Measurements from ENCODE around the gene SLC36A1.

The SLC36A1 gene

DNA sequence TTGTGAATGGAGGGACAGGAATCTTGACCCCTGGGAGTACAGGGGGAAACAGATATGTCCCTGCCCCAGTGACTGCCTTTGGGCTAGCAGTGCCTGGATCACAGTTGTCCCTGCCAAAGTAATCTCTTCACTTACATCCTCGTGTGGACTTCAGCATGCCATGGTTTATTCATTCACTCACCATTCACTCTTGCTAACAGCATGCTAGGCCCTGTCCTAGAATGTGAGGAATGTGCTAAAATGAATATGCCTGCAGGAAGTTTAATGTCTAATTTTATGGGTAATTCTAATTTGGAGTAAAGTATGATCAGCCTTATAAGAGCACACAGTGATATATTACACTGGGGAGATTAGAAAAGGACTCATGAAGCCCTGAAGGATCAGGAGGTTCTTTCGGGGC lies 80.8 kb downstream of the SLC36A1 start:
- no peak overlapping the region for H3K18ac ChIP-seq (ENCODE audit: low read depth in 1 of 2, low read length in 2 of 2)
- H2BK5ac ChIP-seq (ENCODE audit: low read depth, low read length, poor library complexity, severe bottlenecking): no peak overlapping the region
- no peak overlapping the region for H2BK15ac ChIP-seq (ENCODE audit: low read depth, poor library complexity, severe bottlenecking)
- H2AFZ ChIP-seq (ENCODE audit: low read depth, low read length): no peak overlapping the region
- H3K23ac ChIP-seq (ENCODE audit: low read length in 2 of 2): no peak overlapping the region
- H4K91ac ChIP-seq (ENCODE audit: low read length): no peak overlapping the region
- WGBS: 79% methylated on average over 2 of the region's 2 CpGs
- no peak overlapping the region for H4K8ac ChIP-seq (ENCODE audit: low read length)
- no peaks in the 10 kb centered on the region for H3K9me3 ChIP-seq (ENCODE audit: control insufficient read depth, low read length)
- H2BK120ac ChIP-seq (ENCODE audit: low read depth, low read length): no peak overlapping the region
- no peak overlapping the region for H2BK12ac ChIP-seq (ENCODE audit: low read length in 2 of 2)
- no peak overlapping the region for H3K9ac ChIP-seq (ENCODE audit: low read length)
- DNase-seq: no peak
- H3K14ac ChIP-seq (ENCODE audit: low read length in 2 of 2): no peak overlapping the region
- no peaks in the 10 kb centered on the region for H3K79me1 ChIP-seq (replicated peaks; ENCODE audit: low read length, poor library complexity, severe bottlenecking)
- H3K4me3 ChIP-seq (ENCODE audit: insufficient read depth in 1 of 2, low read depth in 1 of 2, low read length in 2 of 2): no peak overlapping the region
- peaks cover 0 to 3% of the 10 kb centered on the region in 2 experiments for H3K27me3 ChIP-seq (ENCODE audit: control insufficient read depth in 1 of 2, insufficient read depth in 1 of 2, low read length in 2 of 2)
- H3K4me1 ChIP-seq (ENCODE audit: control insufficient read depth, insufficient read depth, low read depth, low read length): peaks cover 4% of the 10 kb centered on the region
- no peak overlapping the region for H3K4ac ChIP-seq (ENCODE audit: low read depth in 1 of 2, low read length in 2 of 2)
- H2AK5ac ChIP-seq (ENCODE audit: low read length, severe bottlenecking): no peak overlapping the region
- peaks cover 0 to 5% of the 10 kb centered on the region in 2 experiments for H3K36me3 ChIP-seq (ENCODE audit: control insufficient read depth in 1 of 2, insufficient read depth in 2 of 2, low read depth in 1 of 2, low read length in 2 of 2)
- H3K27ac ChIP-seq (ENCODE audit: low read length, poor library complexity, severe bottlenecking): no peak overlapping the region
- H3K4me2 ChIP-seq (ENCODE audit: low read length, poor library complexity, severe bottlenecking): no peak overlapping the region

DNA sequence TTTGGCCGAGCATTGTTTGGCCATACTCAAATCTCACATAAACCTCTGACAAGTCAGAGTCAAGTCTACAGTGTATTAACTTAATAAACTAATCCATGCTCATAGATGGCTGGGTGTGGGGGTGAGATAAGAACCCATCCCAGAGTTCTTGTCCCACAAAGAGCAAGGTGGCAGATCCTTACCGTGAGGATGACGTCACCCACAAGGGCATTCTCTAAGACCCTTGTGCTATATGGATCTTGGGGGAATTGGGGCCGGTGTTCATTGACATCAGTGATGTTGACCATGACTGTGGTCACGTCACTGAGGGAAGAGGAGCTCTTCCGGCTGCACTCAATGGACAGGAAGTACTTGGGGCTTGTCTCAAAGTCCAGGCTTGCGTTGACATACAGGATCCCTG lies 81.6 kb downstream of the SLC36A1 start:
- H3K4me1 ChIP-seq (ENCODE audit: control insufficient read depth, insufficient read depth, low read depth, low read length): peaks cover 4% of the 10 kb centered on the region
- H4K8ac ChIP-seq (ENCODE audit: low read length): no peak overlapping the region
- H2BK12ac ChIP-seq (ENCODE audit: low read length in 2 of 2): no peak overlapping the region
- H3K4me3 ChIP-seq (ENCODE audit: insufficient read depth in 1 of 2, low read depth in 1 of 2, low read length in 2 of 2): no peak overlapping the region
- H3K18ac ChIP-seq (ENCODE audit: low read depth in 1 of 2, low read length in 2 of 2): no peak overlapping the region
- no peaks in the 10 kb centered on the region for H3K9me3 ChIP-seq (ENCODE audit: control insufficient read depth, low read length)
- no peak overlapping the region for H3K4ac ChIP-seq (ENCODE audit: low read depth in 1 of 2, low read length in 2 of 2)
- no peak overlapping the region for H2BK120ac ChIP-seq (ENCODE audit: low read depth, low read length)
- H2BK15ac ChIP-seq (ENCODE audit: low read depth, poor library complexity, severe bottlenecking): no peak overlapping the region
- H3K27me3 ChIP-seq (ENCODE audit: control insufficient read depth in 1 of 2, insufficient read depth in 1 of 2, low read length in 2 of 2): peaks cover 0 to 3% of the 10 kb centered on the region in 2 experiments
- no peaks in the 10 kb centered on the region for H3K79me1 ChIP-seq (replicated peaks; ENCODE audit: low read length, poor library complexity, severe bottlenecking)
- no peak overlapping the region for H2AFZ ChIP-seq (ENCODE audit: low read depth, low read length)
- no peak overlapping the region for H2BK5ac ChIP-seq (ENCODE audit: low read depth, low read length, poor library complexity, severe bottlenecking)
- no peak overlapping the region for H3K14ac ChIP-seq (ENCODE audit: low read length in 2 of 2)
- no peak overlapping the region for H3K23ac ChIP-seq (ENCODE audit: low read length in 2 of 2)
- no peak overlapping the region for H4K91ac ChIP-seq (ENCODE audit: low read length)
- peaks cover 0 to 5% of the 10 kb centered on the region in 2 experiments for H3K36me3 ChIP-seq (ENCODE audit: control insufficient read depth in 1 of 2, insufficient read depth in 2 of 2, low read depth in 1 of 2, low read length in 2 of 2)
- H3K4me2 ChIP-seq (ENCODE audit: low read length, poor library complexity, severe bottlenecking): no peak overlapping the region
- H2AK5ac ChIP-seq (ENCODE audit: low read length, severe bottlenecking): no peak overlapping the region
- no peak for DNase-seq
- no peak overlapping the region for H3K27ac ChIP-seq (ENCODE audit: low read length, poor library complexity, severe bottlenecking)
- 80% methylated on average over 7 of the region's 7 CpGs for WGBS
- H3K9ac ChIP-seq (ENCODE audit: low read length): no peak overlapping the region

DNA sequence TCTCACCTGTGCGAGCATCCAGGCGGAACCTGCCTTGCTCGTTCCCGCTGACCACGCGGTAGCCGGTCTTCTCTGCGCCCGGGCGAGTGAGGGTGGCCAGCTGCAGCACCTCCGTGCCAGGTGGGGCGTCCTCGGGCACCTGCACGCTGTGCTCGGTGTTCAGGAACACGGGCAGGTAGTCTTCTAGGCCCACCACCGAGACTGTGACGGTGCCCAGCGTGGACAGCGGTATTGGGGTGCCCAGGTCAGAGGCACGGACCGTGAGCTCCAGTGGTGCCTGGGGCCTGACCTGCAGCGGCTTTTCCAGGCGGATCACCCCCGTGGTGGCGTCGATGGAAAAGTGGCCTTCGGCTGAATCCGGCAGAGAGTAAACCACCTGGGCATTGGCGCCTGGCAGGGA lies 84.2 kb downstream of the SLC36A1 start:
- Histone ChIP-seq H3K9ac (ENCODE audit: low read length) (no peak overlapping the region), H3K79me1 (replicated peaks; ENCODE audit: low read length, poor library complexity, severe bottlenecking) (no peaks in the 10 kb centered on the region), H2BK5ac (ENCODE audit: low read depth, low read length, poor library complexity, severe bottlenecking) (no peak overlapping the region), H3K4me1 (ENCODE audit: control insufficient read depth, insufficient read depth, low read depth, low read length) (peaks cover 4% of the 10 kb centered on the region), H3K23ac (ENCODE audit: low read length in 2 of 2) (no peak overlapping the region), H3K4me3 (ENCODE audit: insufficient read depth in 1 of 2, low read depth in 1 of 2, low read length in 2 of 2) (peak overlapping the region in 1 of 2 experiments; percentile 26), H2AFZ (ENCODE audit: low read depth, low read length) (no peak overlapping the region), H2BK12ac (ENCODE audit: low read length in 2 of 2) (no peak overlapping the region), H2BK120ac (ENCODE audit: low read depth, low read length) (no peak overlapping the region), H4K91ac (ENCODE audit: low read length) (no peak overlapping the region), H3K14ac (ENCODE audit: low read length in 2 of 2) (no peak overlapping the region), H4K8ac (ENCODE audit: low read length) (no peak overlapping the region), H3K27ac (ENCODE audit: low read length, poor library complexity, severe bottlenecking) (no peak overlapping the region), H3K4me2 (ENCODE audit: low read length, poor library complexity, severe bottlenecking) (no peak overlapping the region), H3K9me3 (ENCODE audit: control insufficient read depth, low read length) (no peaks in the 10 kb centered on the region), H2BK15ac (ENCODE audit: low read depth, poor library complexity, severe bottlenecking) (no peak overlapping the region), H3K4ac (ENCODE audit: low read depth in 1 of 2, low read length in 2 of 2) (no peak overlapping the region), H3K27me3 (ENCODE audit: control insufficient read depth in 1 of 2, insufficient read depth in 1 of 2, low read length in 2 of 2) (peaks cover 0 to 3% of the 10 kb centered on the region in 2 experiments), H3K18ac (ENCODE audit: low read depth in 1 of 2, low read length in 2 of 2) (no peak overlapping the region), H3K36me3 (ENCODE audit: control insufficient read depth in 1 of 2, insufficient read depth in 2 of 2, low read depth in 1 of 2, low read length in 2 of 2) (peaks cover 0 to 5% of the 10 kb centered on the region in 2 experiments), H2AK5ac (ENCODE audit: low read length, severe bottlenecking) (no peak overlapping the region)
- no peak for DNase-seq
- WGBS: 93% methylated on average over 30 of the region's 30 CpGs

DNA sequence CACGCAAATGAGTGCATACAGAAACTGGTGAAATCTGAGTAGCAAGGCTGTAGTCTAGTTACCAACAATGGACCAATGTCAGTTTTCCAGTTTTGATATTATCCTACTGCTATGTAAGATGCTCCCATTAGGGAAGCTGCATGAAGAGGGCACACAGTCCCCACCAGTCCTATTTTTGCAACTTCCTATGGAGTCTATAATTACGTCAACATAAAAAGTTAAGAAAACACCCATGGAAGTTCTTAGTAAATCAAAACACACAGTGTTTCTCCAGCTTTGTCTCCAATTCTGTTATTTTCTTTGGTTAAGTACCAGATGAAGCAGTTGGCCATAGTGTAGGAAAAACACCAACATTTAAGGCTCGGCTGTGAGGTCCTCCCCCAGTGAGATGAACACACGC lies 85.0 kb downstream of the SLC36A1 start:
- no peak overlapping the region for H3K4me3 ChIP-seq (ENCODE audit: insufficient read depth in 1 of 2, low read depth in 1 of 2, low read length in 2 of 2)
- H3K27ac ChIP-seq (ENCODE audit: low read length, poor library complexity, severe bottlenecking): no peak overlapping the region
- H2BK15ac ChIP-seq (ENCODE audit: low read depth, poor library complexity, severe bottlenecking): no peak overlapping the region
- DNase-seq: no peak
- H3K4ac ChIP-seq (ENCODE audit: low read depth in 1 of 2, low read length in 2 of 2): no peak overlapping the region
- 86% methylated on average over 3 of the region's 4 CpGs for WGBS
- H2BK5ac ChIP-seq (ENCODE audit: low read depth, low read length, poor library complexity, severe bottlenecking): no peak overlapping the region
- no peak overlapping the region for H2BK120ac ChIP-seq (ENCODE audit: low read depth, low read length)
- no peak overlapping the region for H2BK12ac ChIP-seq (ENCODE audit: low read length in 2 of 2)
- no peaks in the 10 kb centered on the region for H3K9me3 ChIP-seq (ENCODE audit: control insufficient read depth, low read length)
- H3K4me1 ChIP-seq (ENCODE audit: control insufficient read depth, insufficient read depth, low read depth, low read length): peaks cover 4% of the 10 kb centered on the region
- no peaks in the 10 kb centered on the region for H3K79me1 ChIP-seq (replicated peaks; ENCODE audit: low read length, poor library complexity, severe bottlenecking)
- no peak overlapping the region for H3K4me2 ChIP-seq (ENCODE audit: low read length, poor library complexity, severe bottlenecking)
- H3K9ac ChIP-seq (ENCODE audit: low read length): no peak overlapping the region
- H3K27me3 ChIP-seq (ENCODE audit: control insufficient read depth in 1 of 2, insufficient read depth in 1 of 2, low read length in 2 of 2): peaks cover 0 to 3% of the 10 kb centered on the region in 2 experiments
- H2AFZ ChIP-seq (ENCODE audit: low read depth, low read length): no peak overlapping the region
- H4K8ac ChIP-seq (ENCODE audit: low read length): no peak overlapping the region
- no peak overlapping the region for H3K18ac ChIP-seq (ENCODE audit: low read depth in 1 of 2, low read length in 2 of 2)
- no peak overlapping the region for H3K23ac ChIP-seq (ENCODE audit: low read length in 2 of 2)
- no peak overlapping the region for H3K14ac ChIP-seq (ENCODE audit: low read length in 2 of 2)
- H4K91ac ChIP-seq (ENCODE audit: low read length): no peak overlapping the region
- H2AK5ac ChIP-seq (ENCODE audit: low read length, severe bottlenecking): no peak overlapping the region
- H3K36me3 ChIP-seq (ENCODE audit: control insufficient read depth in 1 of 2, insufficient read depth in 2 of 2, low read depth in 1 of 2, low read length in 2 of 2): peaks cover 0 to 5% of the 10 kb centered on the region in 2 experiments
